ENCODE measurements around the gene MED4. TPM values are rescaled to one million over a fixed set of nuclear protein-coding genes. Genes with fewer than 3 reads are reported as not detected.

MED4 gene
- total RNA-seq, 4 donors from 2014 or later: 32.8 to 36.8 (median 34.5) TPM

- Histone ChIP-seq H3K4me3 (replicated peaks in 1 of 3) (no peak overlapping the region), H3K27ac (no peak overlapping the region), H3K4me1 (peaks cover 6 to 11% of the 10 kb centered on the region in 2 donors), H3K36me3 (peaks cover 0 to 3% of the 10 kb centered on the region in 2 donors), H3K27me3 (no peaks in the 10 kb centered on the region), H3K9me3 (no peaks in the 10 kb centered on the region)
- DNase-seq: no peak
- no peak for TF ChIP-seq CTCF (IDR thresholded peaks at IDR 0.05)
- TF ChIP-seq POLR2A (IDR thresholded peaks at IDR 0.05): no peak
- intact Hi-C loops (cut with DNase I): no loop called here
These were observed 54.9 kb downstream of the MED4 start for GRCh38 chr13:48040049-48040448.

- intact Hi-C loops (cut with DNase I): no loop called here
- H3K4me3 ChIP-seq (replicated peaks in 1 of 3): no peak overlapping the region
These were observed 56.1 kb downstream of the MED4 start for GRCh38 chr13:48038761-48039160.

GRCh38 chr13:48037346-48038173 lies 57.3 kb downstream of the MED4 start, which contains the start of gene NUDT15:
NUDT15 (plus strand) TSS chr13:48037726; CDS start chr13:48037747, 21 bp downstream.
- H3K27ac ChIP-seq: peak within 1 kb of the TSS; percentile 93 to 96 (median 95)
- peak within 1 kb of the TSS; percentile 3 to 89 (median 44) for H3K4me3 ChIP-seq (replicated peaks in 1 of 3)
- TF ChIP-seq CTCF (IDR thresholded peaks at IDR 0.05) (peak; percentile 92 to 100 (median 98)), POLR2A (IDR thresholded peaks at IDR 0.05) (peak in 1 of 2 donors; percentile 88)
- intact Hi-C loops (cut with DNase I): no loop called here
- H3K4me1 ChIP-seq: peaks cover 6 to 11% of the 10 kb centered on the region in 2 donors
- 0 to 1% methylated on average over 13 to 46 of the region's 82 CpGs for WGBS, 2 donors
- H3K27me3 ChIP-seq: no peaks in the 10 kb centered on the region
- DNase-seq: peak; percentile 92 to 94
- no peaks in the 10 kb centered on the region for H3K9me3 ChIP-seq
- H3K36me3 ChIP-seq: peaks cover 0 to 3% of the 10 kb centered on the region in 2 donors

More at GRCh38 chr13:48038761-48039160, 56.1 kb downstream of the MED4 start:
- Histone ChIP-seq H3K27me3 (no peaks in the 10 kb centered on the region), H3K9me3 (no peaks in the 10 kb centered on the region), H3K4me1 (peaks cover 6 to 11% of the 10 kb centered on the region in 2 donors), H3K36me3 (peaks cover 0 to 3% of the 10 kb centered on the region in 2 donors), H3K27ac (peak overlapping the region in 2 of 3 donors; percentile 95 to 96)
- TF ChIP-seq POLR2A (IDR thresholded peaks at IDR 0.05) (no peak), CTCF (IDR thresholded peaks at IDR 0.05) (no peak)
- no peak for DNase-seq
- 96% methylated on average over 1 of the region's 1 CpG for WGBS, 2 donors

GRCh38 chr13:48029859-48030258 lies 65.0 kb downstream of the MED4 start:
- Histone ChIP-seq H3K36me3 (no peaks in the 10 kb centered on the region), H3K4me3 (replicated peaks in 1 of 3) (no peak overlapping the region), H3K4me1 (no peaks in the 10 kb centered on the region), H3K27me3 (no peaks in the 10 kb centered on the region), H3K9me3 (no peaks in the 10 kb centered on the region), H3K27ac (no peak overlapping the region)
- intact Hi-C loops (cut with DNase I): no loop called here
- no peak for TF ChIP-seq CTCF (IDR thresholded peaks at IDR 0.05)
- TF ChIP-seq POLR2A (IDR thresholded peaks at IDR 0.05): no peak
- 93 to 96% methylated on average over 2 of the region's 2 CpGs for WGBS, 2 donors
- no peak for DNase-seq

- no peaks in the 10 kb centered on the region for H3K9me3 ChIP-seq
- TF ChIP-seq POLR2A (IDR thresholded peaks at IDR 0.05) (no peak), CTCF (IDR thresholded peaks at IDR 0.05) (no peak)
- no peak overlapping the region for H3K27ac ChIP-seq
- DNase-seq: no peak
- intact Hi-C loops (cut with DNase I): no loop called here
- H3K27me3 ChIP-seq: no peaks in the 10 kb centered on the region
- no peaks in the 10 kb centered on the region for H3K4me1 ChIP-seq
- no peaks in the 10 kb centered on the region for H3K36me3 ChIP-seq
- no peak overlapping the region for H3K4me3 ChIP-seq (replicated peaks in 1 of 3)
These were observed 66.8 kb downstream of the MED4 start for GRCh38 chr13:48028066-48028465.

Data from thyroid gland (tissue), 4 donors.